NB4 (cell line): ENCODE data around the gene DDX54.

Experiments
- DNase-seq: peaks from one replicate; pipeline ENCODE4 v3.0.0; 2010; ENCODE audit warnings: low read depth
- H3K4me3 ChIP-seq: one replicate; pipeline ENCODE4 v1.5.1; 2011; ENCODE audit warnings: mild to moderate bottlenecking, low read depth, low read length, moderate library complexity
- MYC ChIP-seq: IDR thresholded peaks from 2 replicates; pipeline ENCODE4 v1.6.1; 2011; ENCODE audit warnings: low read depth, low read length
- POLR2A ChIP-seq: IDR thresholded peaks from 2 replicates; pipeline ENCODE4 v1.6.1; 2011; ENCODE audit warnings: mild to moderate bottlenecking; ENCODE audit not compliant: insufficient read length; ENCODE audit errors: extremely low read depth
- TF ChIP-seq, protein P1 (sequence below): IDR thresholded peaks from one replicate; pipeline ENCODE4 v1.5.1; 2012; ENCODE audit warnings: low read depth, low read length
- TF ChIP-seq, protein P2 (sequence below): IDR thresholded peaks from 2 replicates; pipeline ENCODE4 v1.6.1; 2011; ENCODE audit warnings: low read depth, low read length

DDX54 gene

DNA sequence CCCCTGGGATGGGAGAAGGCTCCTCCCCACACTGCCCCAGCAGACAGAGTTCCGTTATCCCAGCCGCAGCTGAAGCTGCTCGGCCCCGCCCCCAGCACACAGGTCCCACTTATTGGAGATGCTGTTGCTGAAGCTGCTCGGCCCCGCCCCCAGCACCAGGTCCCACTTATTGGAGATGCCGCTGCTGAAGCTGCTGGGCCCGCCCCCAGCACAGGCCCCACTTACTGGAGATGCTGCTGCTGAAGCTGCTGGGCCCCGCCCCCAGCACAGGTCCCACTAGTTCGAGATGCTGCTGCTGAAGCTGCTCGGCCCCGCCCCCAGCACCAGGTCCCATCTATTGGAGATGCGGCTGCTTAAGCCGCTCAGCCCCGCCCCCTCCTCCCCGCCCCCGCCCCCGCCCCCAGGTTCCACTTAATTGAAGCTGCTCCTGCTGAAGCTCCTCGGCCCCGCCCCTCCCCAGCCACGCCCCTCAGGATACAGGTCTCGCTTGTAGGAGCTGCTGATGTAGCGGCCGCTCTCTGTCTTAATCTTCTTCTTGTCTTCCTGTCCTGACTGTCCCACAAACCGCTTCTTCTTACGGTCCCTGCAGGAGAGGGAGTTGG is 23.8 kb downstream of the DDX54 start:
- DNase-seq: peak; percentile 78
- H3K4me3 ChIP-seq: no peak overlapping the region
- TF ChIP-seq MYC (no peak), POLR2A (no peak)
- TF ChIP-seq, protein P1, sequence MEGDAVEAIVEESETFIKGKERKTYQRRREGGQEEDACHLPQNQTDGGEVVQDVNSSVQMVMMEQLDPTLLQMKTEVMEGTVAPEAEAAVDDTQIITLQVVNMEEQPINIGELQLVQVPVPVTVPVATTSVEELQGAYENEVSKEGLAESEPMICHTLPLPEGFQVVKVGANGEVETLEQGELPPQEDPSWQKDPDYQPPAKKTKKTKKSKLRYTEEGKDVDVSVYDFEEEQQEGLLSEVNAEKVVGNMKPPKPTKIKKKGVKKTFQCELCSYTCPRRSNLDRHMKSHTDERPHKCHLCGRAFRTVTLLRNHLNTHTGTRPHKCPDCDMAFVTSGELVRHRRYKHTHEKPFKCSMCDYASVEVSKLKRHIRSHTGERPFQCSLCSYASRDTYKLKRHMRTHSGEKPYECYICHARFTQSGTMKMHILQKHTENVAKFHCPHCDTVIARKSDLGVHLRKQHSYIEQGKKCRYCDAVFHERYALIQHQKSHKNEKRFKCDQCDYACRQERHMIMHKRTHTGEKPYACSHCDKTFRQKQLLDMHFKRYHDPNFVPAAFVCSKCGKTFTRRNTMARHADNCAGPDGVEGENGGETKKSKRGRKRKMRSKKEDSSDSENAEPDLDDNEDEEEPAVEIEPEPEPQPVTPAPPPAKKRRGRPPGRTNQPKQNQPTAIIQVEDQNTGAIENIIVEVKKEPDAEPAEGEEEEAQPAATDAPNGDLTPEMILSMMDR: no peak
- TF ChIP-seq, protein P2, sequence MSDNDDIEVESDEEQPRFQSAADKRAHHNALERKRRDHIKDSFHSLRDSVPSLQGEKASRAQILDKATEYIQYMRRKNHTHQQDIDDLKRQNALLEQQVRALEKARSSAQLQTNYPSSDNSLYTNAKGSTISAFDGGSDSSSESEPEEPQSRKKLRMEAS: no peak

DNA sequence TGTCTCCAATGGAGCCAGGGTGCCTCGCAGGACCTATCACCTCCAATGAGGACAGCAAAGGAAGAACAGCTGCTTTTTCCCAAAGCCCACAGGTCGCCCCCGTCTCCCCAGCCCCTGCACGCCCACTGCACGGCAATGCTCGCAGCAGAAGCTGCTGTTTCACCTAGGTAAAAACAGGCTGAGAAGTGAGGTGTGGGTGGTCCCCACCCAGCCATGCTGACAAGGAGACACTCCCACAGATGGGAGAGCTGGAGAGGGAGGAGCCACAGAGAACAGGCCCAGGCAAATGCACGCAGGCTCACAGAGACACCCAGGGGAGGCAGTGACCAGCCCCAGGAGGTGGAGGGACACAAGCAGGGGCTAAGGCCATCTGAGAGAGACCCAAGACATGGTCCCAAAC is 25.3 kb downstream of the DDX54 start:
- DNase-seq: no peak
- H3K4me3 ChIP-seq: no peak overlapping the region
- no peak for TF ChIP-seq MYC
- TF ChIP-seq, protein P2: no peak
- TF ChIP-seq POLR2A: no peak
- TF ChIP-seq, protein P1: no peak

DNA sequence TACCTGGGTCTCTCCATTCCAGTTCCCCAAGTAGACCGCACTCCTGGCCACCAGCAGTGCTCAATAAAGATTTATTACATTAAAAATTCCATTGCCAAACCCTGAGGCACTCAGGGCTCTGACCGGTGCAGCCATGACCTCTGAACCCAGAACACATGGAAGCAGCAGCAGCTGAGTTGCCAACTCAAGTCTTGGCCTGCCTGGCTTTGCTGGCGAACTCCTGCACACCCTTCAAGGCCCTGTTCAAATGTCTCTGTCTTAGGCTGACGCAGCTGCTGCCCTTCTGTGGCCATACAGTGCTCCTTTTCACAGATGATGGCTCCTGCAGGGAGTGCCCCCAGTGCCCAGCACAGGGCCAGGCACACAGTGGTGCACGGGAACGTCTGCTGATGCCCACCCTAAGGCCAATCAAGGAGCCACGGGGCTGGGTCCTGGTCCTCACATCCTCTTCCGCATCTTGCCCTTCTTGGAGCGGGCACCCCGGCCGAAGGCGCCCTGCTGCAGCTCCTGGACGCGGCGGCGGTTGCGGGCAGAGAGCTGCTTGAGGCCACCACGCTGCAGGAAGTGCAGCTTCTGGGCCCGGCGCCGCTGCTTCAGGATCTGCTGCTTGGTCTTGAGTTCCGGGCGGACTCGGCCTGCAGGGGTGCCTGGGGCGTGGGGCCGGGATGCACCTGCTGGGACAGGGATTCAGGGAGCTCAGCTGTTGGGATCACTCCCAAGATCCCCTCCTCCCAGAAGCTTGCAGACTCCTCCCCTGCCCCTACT is 26.7 kb downstream of the DDX54 start:
- DNase-seq: no peak
- no peak for TF ChIP-seq MYC
- TF ChIP-seq, protein P1: no peak
- TF ChIP-seq, protein P2: no peak
- no peak for TF ChIP-seq POLR2A
- no peak overlapping the region for H3K4me3 ChIP-seq

DNA sequence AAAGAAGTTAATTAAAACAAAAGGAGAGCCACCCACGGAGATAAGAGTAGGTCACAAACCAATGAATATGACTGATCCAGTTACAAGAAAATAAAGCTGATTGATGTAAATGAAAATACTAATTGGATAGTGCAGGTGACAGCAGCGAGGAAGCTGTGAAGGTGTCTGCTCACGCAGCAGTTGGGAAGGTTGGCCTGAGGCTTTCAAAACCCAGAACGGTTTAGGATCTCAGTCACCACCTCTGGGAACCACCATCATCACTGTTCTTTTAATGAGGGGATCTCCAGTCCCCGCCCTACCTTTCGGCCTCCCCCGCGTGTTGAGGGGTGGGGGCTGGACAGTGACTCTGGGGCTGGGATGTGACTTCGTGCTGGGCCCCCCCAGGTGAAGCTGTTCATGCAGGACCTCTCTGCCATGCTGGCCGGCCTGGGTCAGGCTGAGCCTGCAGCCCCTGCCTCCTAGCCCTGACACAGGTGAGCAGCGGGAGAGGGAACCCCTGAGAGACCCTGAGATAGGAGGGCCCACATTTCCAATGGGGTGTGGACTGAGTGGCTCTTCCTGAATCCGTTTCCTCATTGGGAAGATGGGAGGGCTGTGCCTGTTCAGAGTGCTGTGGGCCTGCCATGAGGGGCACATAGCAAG is 27.9 kb downstream of the DDX54 start:
- H3K4me3 ChIP-seq: no peak overlapping the region
- no peak for DNase-seq
- TF ChIP-seq, protein P1: no peak
- no peak for TF ChIP-seq POLR2A
- TF ChIP-seq, protein P2: no peak
- no peak for TF ChIP-seq MYC

DNA sequence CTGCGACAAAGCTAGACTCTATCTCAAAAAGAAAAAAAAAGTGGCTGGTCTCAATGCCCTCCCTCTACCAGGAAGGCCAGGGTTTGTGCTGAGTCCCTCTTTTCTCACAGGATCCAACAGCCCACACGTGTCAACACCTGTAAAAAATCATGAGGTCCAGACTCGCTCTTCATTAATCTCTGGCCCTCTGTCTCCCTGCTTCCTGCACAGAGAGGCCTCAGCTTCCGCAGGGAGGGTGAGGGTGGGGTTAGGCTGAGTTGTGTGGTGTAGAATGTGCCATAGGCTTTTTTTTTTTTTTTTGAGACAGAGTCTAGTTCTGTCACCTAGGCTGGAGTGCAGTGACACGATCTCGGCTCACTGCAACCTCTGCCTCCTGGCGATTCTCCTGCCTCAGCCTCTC is 29.6 kb downstream of the DDX54 start:
- TF ChIP-seq POLR2A (no peak), MYC (no peak)
- TF ChIP-seq, protein P1: no peak
- TF ChIP-seq, protein P2: no peak
- DNase-seq: no peak
- H3K4me3 ChIP-seq: no peak overlapping the region
